HTR-8/SVneo (cell line): Measurements from ENCODE around the gene P2RY2.
"Not testable (repeated sequence)": the region's sequence is repeated elsewhere in the genome, so short reads cannot be mapped to it uniquely, and the experiment has no call there.

Source experiments
- DNase-seq: peaks from one replicate; pipeline ENCODE4 v3.0.0; 2011; ENCODE audit warnings: low spot score, mixed read lengths; ENCODE audit not compliant: insufficient read length
- FAIRE-seq: peaks from 2 replicates; lab custom pipeline; 2011; peaks lifted over from hg19 to GRCh38; lab: Jason Lieb, UNC

The P2RY2 gene

GRCh38 chr11:73259406-73260126 is 41.5 kb downstream of the P2RY2 start:
- FAIRE-seq = no peak

GRCh38 chr11:73260127-73260457 is 42.0 kb downstream of the P2RY2 start:
- FAIRE-seq (no peak), DNase-seq (no peak)

More at GRCh38 chr11:73259406-73260126, 41.5 kb downstream of the P2RY2 start:
- DNase-seq = no peak

GRCh38 chr11:73262851-73263495 is 44.9 kb downstream of the P2RY2 start:
- no peak for DNase-seq
- FAIRE-seq = no peak

GRCh38 chr11:73263640-73264039 is 45.6 kb downstream of the P2RY2 start:
- DNase-seq (no peak), FAIRE-seq (peak; percentile 66)

GRCh38 chr11:73265278-73265810 is 47.3 kb downstream of the P2RY2 start:
- FAIRE-seq = no peak

GRCh38 chr11:73265853-73266645 is 48.0 kb downstream of the P2RY2 start:
- DNase-seq (no peak), FAIRE-seq (no peak)

More at GRCh38 chr11:73265278-73265810, 47.3 kb downstream of the P2RY2 start:
- no peak for DNase-seq

- DNase-seq (no peak), FAIRE-seq (no peak)
Measured at GRCh38 chr11:73266646-73267020, 48.6 kb downstream of the P2RY2 start.

- DNase-seq = no peak
- no peak for FAIRE-seq
Measured at GRCh38 chr11:73267122-73267846, 49.2 kb downstream of the P2RY2 start.

GRCh38 chr11:73267906-73268540 is 49.9 kb downstream of the P2RY2 start:
- DNase-seq (no peak), FAIRE-seq (peak; percentile 81)

GRCh38 chr11:73268671-73269271 is 50.7 kb downstream of the P2RY2 start:
- DNase-seq = no peak
- no peak for FAIRE-seq

- DNase-seq (no peak), FAIRE-seq (no peak)
Measured at GRCh38 chr11:73269459-73270015, 51.5 kb downstream of the P2RY2 start.

GRCh38 chr11:73270016-73270854 is 52.2 kb downstream of the P2RY2 start:
- no peak for DNase-seq
- no peak for FAIRE-seq

- FAIRE-seq = no peak
Measured at GRCh38 chr11:73270855-73271477, 52.9 kb downstream of the P2RY2 start.

GRCh38 chr11:73271478-73271865 is 53.4 kb downstream of the P2RY2 start:
- DNase-seq, FAIRE-seq: not testable (repeated sequence)

More at GRCh38 chr11:73270855-73271477, 52.9 kb downstream of the P2RY2 start:
- no peak for DNase-seq

GRCh38 chr11:73271936-73272679 is 54.0 kb downstream of the P2RY2 start, which contains the start of gene P2RY6:
Gene P2RY6, plus strand, starts transcription at chr11:73272338. Its CDS starts 24,181 bp downstream, at chr11:73296519.
- FAIRE-seq = peak; percentile 40
- peak; percentile 51 for DNase-seq

GRCh38 chr11:73272680-73273038 is 54.6 kb downstream of the P2RY2 start:
- DNase-seq = no peak
- FAIRE-seq = no peak
